Measurements from ENCODE around the gene HADHA. TPM values are rescaled to one million over a fixed set of nuclear protein-coding genes. Genes with fewer than 3 reads are reported as not detected.

Gene HADHA
- total and polyA plus RNA-seq, 2 donors (not counting 3 experiments of a cell fraction or from before 2014, with no cell fraction given): 79.4 to 158 TPM

DNA sequence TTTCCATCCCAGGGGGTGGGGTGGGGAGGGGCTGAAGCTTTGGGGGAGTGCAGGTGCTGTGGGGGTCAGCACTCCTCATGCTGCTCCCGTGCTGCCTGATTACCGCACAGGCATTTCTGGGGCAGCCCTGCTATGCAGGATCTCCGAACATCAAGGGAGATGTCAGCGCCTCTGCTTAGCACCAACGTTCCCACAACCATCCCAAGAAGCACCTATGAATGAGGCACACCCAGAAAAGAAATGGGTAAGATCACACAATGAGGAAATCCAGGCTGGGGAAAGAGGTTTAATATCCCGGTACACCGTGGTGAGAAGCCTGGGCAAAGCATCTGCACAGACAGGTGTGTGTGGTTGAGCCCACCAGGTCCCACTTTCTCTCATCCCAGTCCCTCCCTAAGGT is 54.1 kb downstream of the HADHA start:
- FAIRE-seq (no peak), DNase-seq (ENCODE audit: low read depth, low spot score) (no peak)
- POLR2A ChIA-PET: no interaction called here
- peaks cover under 1% of the 10 kb centered on the region for H3K4me1 ChIP-seq (ENCODE audit: control insufficient read depth, extremely low read depth, insufficient read depth, low read length)
- H3K27ac ChIP-seq (ENCODE audit: insufficient read depth, low read depth, low read length): no peak overlapping the region
- TF ChIP-seq POLR2AphosphoS5 (IDR thresholded peaks at IDR 0.05; ENCODE audit: insufficient read depth, low read depth, low read length) (no peak), CTCF (IDR thresholded peaks at IDR 0.05; ENCODE audit: extremely low read depth in 1 of 2, insufficient read depth in 1 of 2, low read depth in 1 of 2, low read length in 2 of 2) (no peak), JUN (IDR thresholded peaks at IDR 0.05; ENCODE audit: borderline replicate concordance, insufficient read depth, insufficient read length, low read depth) (no peak), MAX (IDR thresholded peaks at IDR 0.05; ENCODE audit: insufficient read depth, insufficient read length) (no peak), GATA2 (IDR thresholded peaks at IDR 0.05; ENCODE audit: insufficient read depth, insufficient read length, low read depth, low read length) (no peak), FOS (IDR thresholded peaks at IDR 0.05; ENCODE audit: borderline replicate concordance, insufficient read depth, low read length) (no peak), MYC (IDR thresholded peaks at IDR 0.05; ENCODE audit: low read depth, low read length) (no peak), EZH2 (IDR thresholded peaks at IDR 0.05; ENCODE audit: borderline replicate concordance, low read depth, low read length, severe bottlenecking) (no peak), POLR2A (IDR thresholded peaks at IDR 0.05; ENCODE audit: low read depth, low read length) (no peak)
- no peaks in the 10 kb centered on the region for H4K20me1 ChIP-seq (replicated peaks; ENCODE audit: control insufficient read depth, extremely low read depth, insufficient read depth, low read length)
- H3K4me3 ChIP-seq (replicated peaks in 1 of 3; ENCODE audit: insufficient read depth in 1 of 3, low read depth in 1 of 3, low read length in 3 of 3): no peak overlapping the region
- H3K36me3 ChIP-seq (ENCODE audit: control insufficient read depth in 2 of 2, extremely low read depth in 1 of 2, insufficient read depth in 2 of 2, low read length in 2 of 2): peaks cover 9 to 29% of the 10 kb centered on the region in 2 experiments
- no peaks in the 10 kb centered on the region for H3K9me3 ChIP-seq (replicated peaks; ENCODE audit: control insufficient read depth, insufficient read depth, low read length)
- H3K9ac ChIP-seq (replicated peaks; ENCODE audit: extremely low read depth, insufficient read depth, low read length): no peak overlapping the region
- H3K4me2 ChIP-seq (ENCODE audit: insufficient read depth, low read length): no peak overlapping the region
- H3K9me1 ChIP-seq (replicated peaks; ENCODE audit: control insufficient read depth, extremely low read depth, insufficient read depth, low read length): no peaks in the 10 kb centered on the region
- H3K79me2 ChIP-seq (ENCODE audit: control insufficient read depth, insufficient read depth, low read length): no peaks in the 10 kb centered on the region
- intact Hi-C loops (cut with micrococcal nuclease) (no loop called here), dilution Hi-C loops (cut with MboI; ENCODE audit: extremely low pct_ligation_motif_present, low sequenced_read_pairs) (no loop called here)
- H3K27me3 ChIP-seq (ENCODE audit: control insufficient read depth in 2 of 2, insufficient read depth in 2 of 2, low read length in 2 of 2): no peaks in the 10 kb centered on the region
- CTCF ChIA-PET: no interaction called here
- H2AFZ ChIP-seq (ENCODE audit: low read depth, low read length): no peak overlapping the region
- BruUV-seq (replicated peaks): no TSS peak
